HEK293 (cell line): ENCODE measurements around the gene LCNL1.

Experiments used
- CTCF ChIA-PET: fragments of 350-600 bp; formaldehyde crosslinking; extraction: SDS; loops from one replicate; lab custom pipeline; 2021; ENCODE audit warnings: antibody characterized with exemption; lab: Yijun Ruan, JAX
- POLR2A ChIA-PET: fragments of 300-600 bp; formaldehyde crosslinking; extraction: SDS; loops from one replicate; lab custom pipeline; 2020; ENCODE audit warnings: antibody characterized with exemption, inconsistent platforms; lab: Yijun Ruan, JAX
- H3K27ac ChIP-seq: fragments of 200-500 bp; sonication (Bioruptor generic); 2 replicates; pipeline ENCODE4 v1.5.1; 2014; ENCODE audit warnings: low read depth, low read length, control low read depth, inconsistent platforms; ENCODE audit errors: extremely low read depth
- H3K36me3 ChIP-seq, 2 experiments: fragments of 200-500 bp in 1 of 2; sonication (Bioruptor generic) in 1 of 2; 1 replicate in 1 of 2; 2 replicates in 1 of 2; pipeline ENCODE4 v1.5.1; 2014 to 2017; ENCODE audit warnings: inconsistent platforms in 2 of 2, low read length in 2 of 2; ENCODE audit not compliant: control insufficient read depth in 2 of 2, insufficient read depth in 1 of 2
- H3K4me1 ChIP-seq: fragments of 200-500 bp; sonication (Bioruptor generic); 2 replicates; pipeline ENCODE4 v1.5.1; 2014; ENCODE audit warnings: mild to moderate bottlenecking, low read length, inconsistent platforms; ENCODE audit not compliant: control insufficient read depth, insufficient read depth
- H3K4me3 ChIP-seq: 2 replicates; pipeline ENCODE4 v1.5.1; 2011; ENCODE audit warnings: low read depth, mild to moderate bottlenecking, control low read depth, low read length, moderate library complexity
- H3K9me3 ChIP-seq: fragments of 200-500 bp; sonication (Bioruptor generic); 2 replicates; pipeline ENCODE4 v1.5.1; 2014; ENCODE audit warnings: low read depth, low read length, inconsistent platforms; ENCODE audit not compliant: control insufficient read depth, insufficient read depth
- GLIS1 ChIP-seq: fragments of 450-650 bp; formaldehyde crosslinking; IDR thresholded peaks from 2 replicates; pipeline ENCODE4 v1.5.1; 2016; ENCODE audit warnings: missing biosample characterization, missing genetic modification characterization
- GLIS2 ChIP-seq: fragments of 450-650 bp; formaldehyde crosslinking; IDR thresholded peaks from 2 replicates; pipeline ENCODE4 v1.5.1; 2016; ENCODE audit warnings: missing biosample characterization, missing genetic modification characterization
- HOXD13 ChIP-seq: sonication (generic); formaldehyde crosslinking; IDR thresholded peaks from 2 replicates; pipeline ENCODE4 v1.8.0; 2022; ENCODE audit warnings: missing genetic modification reagents, borderline replicate concordance
- PRDM6 ChIP-seq: fragments of 450-650 bp; formaldehyde crosslinking; IDR thresholded peaks from 2 replicates; pipeline ENCODE4 v1.5.1; 2017; ENCODE audit warnings: missing biosample characterization, missing genetic modification characterization
- ZBTB8A ChIP-seq: fragments of 450-650 bp; formaldehyde crosslinking; IDR thresholded peaks from 2 replicates; pipeline ENCODE4 v1.5.1; 2016; ENCODE audit warnings: missing biosample characterization, missing genetic modification characterization
- ZNF132 ChIP-seq: fragments of 450-650 bp; formaldehyde crosslinking; IDR thresholded peaks from 2 replicates; pipeline ENCODE4 v1.5.1; 2017; ENCODE audit warnings: missing biosample characterization, missing genetic modification characterization, borderline replicate concordance
- ZNF248 ChIP-seq: fragments of 450-650 bp; formaldehyde crosslinking; IDR thresholded peaks from 2 replicates; pipeline ENCODE4 v1.5.1; 2017; ENCODE audit warnings: missing biosample characterization, missing genetic modification characterization
- ZNF514 ChIP-seq: fragments of 450-650 bp; formaldehyde crosslinking; IDR thresholded peaks from 2 replicates; pipeline ENCODE4 v1.5.1; 2016; ENCODE audit warnings: missing biosample characterization, missing genetic modification characterization
- ZNF624 ChIP-seq: fragments of 450-650 bp; formaldehyde crosslinking; IDR thresholded peaks from 2 replicates; pipeline ENCODE4 v1.5.1; 2017; ENCODE audit warnings: missing biosample characterization, missing genetic modification characterization
- ZNF664 ChIP-seq: fragments of 450-650 bp; formaldehyde crosslinking; IDR thresholded peaks from 2 replicates; pipeline ENCODE4 v1.5.1; 2016; ENCODE audit warnings: missing biosample characterization, missing genetic modification characterization
- ZNF747 ChIP-seq: fragments of 450-650 bp; formaldehyde crosslinking; IDR thresholded peaks from 2 replicates; pipeline ENCODE4 v1.5.1; 2016; ENCODE audit warnings: missing biosample characterization, missing genetic modification characterization
- ZNF776 ChIP-seq: fragments of 450-650 bp; formaldehyde crosslinking; IDR thresholded peaks from 2 replicates; pipeline ENCODE4 v1.5.0; 2017; ENCODE audit warnings: missing biosample characterization, missing genetic modification characterization, borderline replicate concordance
- ZNF785 ChIP-seq: fragments of 450-650 bp; formaldehyde crosslinking; IDR thresholded peaks from 2 replicates; pipeline ENCODE4 v1.5.1; 2016; ENCODE audit warnings: missing biosample characterization, missing genetic modification characterization
- ZSCAN23 ChIP-seq: fragments of 450-650 bp; formaldehyde crosslinking; IDR thresholded peaks from 2 replicates; pipeline ENCODE4 v1.5.1; 2016; ENCODE audit warnings: missing biosample characterization, missing genetic modification characterization
- ZSCAN30 ChIP-seq: fragments of 450-650 bp; IDR thresholded peaks from 2 replicates; pipeline ENCODE4 v1.5.1; 2018; ENCODE audit warnings: missing biosample characterization, mild to moderate bottlenecking, missing genetic modification characterization, moderate library complexity
- TF ChIP-seq, protein P1 (sequence below): fragments of 450-650 bp; formaldehyde crosslinking; IDR thresholded peaks from 2 replicates; pipeline ENCODE4 v1.5.1; 2016; ENCODE audit warnings: missing biosample characterization, missing genetic modification characterization, borderline replicate concordance
- TF ChIP-seq, protein P2 (sequence below): fragments of 450-650 bp; formaldehyde crosslinking; IDR thresholded peaks from 2 replicates; pipeline ENCODE4 v1.5.1; 2016; ENCODE audit warnings: missing biosample characterization, missing genetic modification characterization
- TF ChIP-seq, protein P3 (sequence below): fragments of 450-650 bp; formaldehyde crosslinking; IDR thresholded peaks from 2 replicates; pipeline ENCODE4 v1.5.1; 2016; ENCODE audit warnings: missing biosample characterization, missing genetic modification characterization
- TF ChIP-seq, protein P4 (sequence below): fragments of 450-650 bp; formaldehyde crosslinking; IDR thresholded peaks from 2 replicates; pipeline ENCODE4 v1.5.1; 2016; ENCODE audit warnings: missing biosample characterization, missing genetic modification characterization

The LCNL1 gene

DNA sequence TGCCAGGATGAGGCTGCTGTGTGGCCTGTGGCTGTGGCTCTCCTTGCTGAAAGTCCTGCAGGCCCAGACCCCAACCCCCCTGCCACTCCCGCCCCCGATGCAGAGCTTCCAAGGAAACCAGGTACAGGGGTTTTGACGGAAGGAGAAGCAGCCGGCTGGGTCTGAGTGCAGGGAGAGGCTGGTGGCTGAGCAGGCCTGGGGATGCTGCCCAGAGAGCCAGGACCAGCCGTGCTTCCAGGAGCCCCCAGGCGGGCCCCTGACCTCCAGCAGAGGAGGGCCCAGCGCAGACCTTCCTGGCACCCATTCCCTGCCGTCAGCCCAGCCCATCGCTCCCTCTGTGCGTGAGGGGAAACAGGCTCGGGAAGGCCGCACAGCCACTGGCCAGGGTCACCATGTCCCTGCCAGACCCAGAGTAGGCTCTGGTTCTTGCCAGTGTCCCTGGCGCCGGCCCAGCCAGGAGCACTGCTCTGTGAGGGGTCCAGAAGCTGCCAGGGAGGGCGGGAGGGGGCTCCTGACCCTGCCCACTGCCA lies 30.4 kb upstream of the LCNL1 start:
- H3K27ac ChIP-seq = no peak overlapping the region
- POLR2A ChIA-PET = interaction anchor here (0.6 kb wide), 1 partner anchor 15 kb away, joined by 4 read pairs; no protein-coding TSS in a partner anchor
- TF ChIP-seq ZNF776 (tag by site-specific recombination) (no peak), ZNF747 (tag by site-specific recombination) (no peak), GLIS1 (peak; percentile 11; the same call in 1 of the 2 replicates), ZBTB8A (tag by site-specific recombination) (no peak), ZNF248 (tag by site-specific recombination) (no peak), GLIS2 (tag by site-specific recombination) (0 out of 2 replicates have a peak, but pooled peaks have one; percentile 11), PRDM6 (tag by site-specific recombination) (no peak), ZNF132 (no peak), ZNF785 (tag by site-specific recombination) (no peak), ZSCAN23 (no peak)
- TF ChIP-seq, protein P1, sequence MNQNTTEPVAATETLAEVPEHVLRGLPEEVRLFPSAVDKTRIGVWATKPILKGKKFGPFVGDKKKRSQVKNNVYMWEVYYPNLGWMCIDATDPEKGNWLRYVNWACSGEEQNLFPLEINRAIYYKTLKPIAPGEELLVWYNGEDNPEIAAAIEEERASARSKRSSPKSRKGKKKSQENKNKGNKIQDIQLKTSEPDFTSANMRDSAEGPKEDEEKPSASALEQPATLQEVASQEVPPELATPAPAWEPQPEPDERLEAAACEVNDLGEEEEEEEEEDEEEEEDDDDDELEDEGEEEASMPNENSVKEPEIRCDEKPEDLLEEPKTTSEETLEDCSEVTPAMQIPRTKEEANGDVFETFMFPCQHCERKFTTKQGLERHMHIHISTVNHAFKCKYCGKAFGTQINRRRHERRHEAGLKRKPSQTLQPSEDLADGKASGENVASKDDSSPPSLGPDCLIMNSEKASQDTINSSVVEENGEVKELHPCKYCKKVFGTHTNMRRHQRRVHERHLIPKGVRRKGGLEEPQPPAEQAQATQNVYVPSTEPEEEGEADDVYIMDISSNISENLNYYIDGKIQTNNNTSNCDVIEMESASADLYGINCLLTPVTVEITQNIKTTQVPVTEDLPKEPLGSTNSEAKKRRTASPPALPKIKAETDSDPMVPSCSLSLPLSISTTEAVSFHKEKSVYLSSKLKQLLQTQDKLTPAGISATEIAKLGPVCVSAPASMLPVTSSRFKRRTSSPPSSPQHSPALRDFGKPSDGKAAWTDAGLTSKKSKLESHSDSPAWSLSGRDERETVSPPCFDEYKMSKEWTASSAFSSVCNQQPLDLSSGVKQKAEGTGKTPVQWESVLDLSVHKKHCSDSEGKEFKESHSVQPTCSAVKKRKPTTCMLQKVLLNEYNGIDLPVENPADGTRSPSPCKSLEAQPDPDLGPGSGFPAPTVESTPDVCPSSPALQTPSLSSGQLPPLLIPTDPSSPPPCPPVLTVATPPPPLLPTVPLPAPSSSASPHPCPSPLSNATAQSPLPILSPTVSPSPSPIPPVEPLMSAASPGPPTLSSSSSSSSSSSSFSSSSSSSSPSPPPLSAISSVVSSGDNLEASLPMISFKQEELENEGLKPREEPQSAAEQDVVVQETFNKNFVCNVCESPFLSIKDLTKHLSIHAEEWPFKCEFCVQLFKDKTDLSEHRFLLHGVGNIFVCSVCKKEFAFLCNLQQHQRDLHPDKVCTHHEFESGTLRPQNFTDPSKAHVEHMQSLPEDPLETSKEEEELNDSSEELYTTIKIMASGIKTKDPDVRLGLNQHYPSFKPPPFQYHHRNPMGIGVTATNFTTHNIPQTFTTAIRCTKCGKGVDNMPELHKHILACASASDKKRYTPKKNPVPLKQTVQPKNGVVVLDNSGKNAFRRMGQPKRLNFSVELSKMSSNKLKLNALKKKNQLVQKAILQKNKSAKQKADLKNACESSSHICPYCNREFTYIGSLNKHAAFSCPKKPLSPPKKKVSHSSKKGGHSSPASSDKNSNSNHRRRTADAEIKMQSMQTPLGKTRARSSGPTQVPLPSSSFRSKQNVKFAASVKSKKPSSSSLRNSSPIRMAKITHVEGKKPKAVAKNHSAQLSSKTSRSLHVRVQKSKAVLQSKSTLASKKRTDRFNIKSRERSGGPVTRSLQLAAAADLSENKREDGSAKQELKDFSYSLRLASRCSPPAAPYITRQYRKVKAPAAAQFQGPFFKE = no peak
- TF ChIP-seq, protein P2, sequence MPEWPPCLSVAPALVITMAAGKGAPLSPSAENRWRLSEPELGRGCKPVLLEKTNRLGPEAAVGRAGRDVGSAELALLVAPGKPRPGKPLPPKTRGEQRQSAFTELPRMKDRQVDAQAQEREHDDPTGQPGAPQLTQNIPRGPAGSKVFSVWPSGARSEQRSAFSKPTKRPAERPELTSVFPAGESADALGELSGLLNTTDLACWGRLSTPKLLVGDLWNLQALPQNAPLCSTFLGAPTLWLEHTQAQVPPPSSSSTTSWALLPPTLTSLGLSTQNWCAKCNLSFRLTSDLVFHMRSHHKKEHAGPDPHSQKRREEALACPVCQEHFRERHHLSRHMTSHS (tag by site-specific recombination) = no peak
- TF ChIP-seq, all 188 proteins: peak for 2
- CTCF ChIA-PET = interaction anchor here (0.6 to 1.6 kb wide), 2 partner anchors 83 to 386 kb away, joined by 3 to 6 read pairs; no protein-coding TSS in a partner anchor
- H3K4me1 ChIP-seq = no peaks in the 10 kb centered on the region; the same call in 1 of the 2 replicates
- H3K36me3 ChIP-seq = no peaks in the 10 kb centered on the region
- no peak overlapping the region for H3K4me3 ChIP-seq
- no peaks in the 10 kb centered on the region for H3K9me3 ChIP-seq

DNA sequence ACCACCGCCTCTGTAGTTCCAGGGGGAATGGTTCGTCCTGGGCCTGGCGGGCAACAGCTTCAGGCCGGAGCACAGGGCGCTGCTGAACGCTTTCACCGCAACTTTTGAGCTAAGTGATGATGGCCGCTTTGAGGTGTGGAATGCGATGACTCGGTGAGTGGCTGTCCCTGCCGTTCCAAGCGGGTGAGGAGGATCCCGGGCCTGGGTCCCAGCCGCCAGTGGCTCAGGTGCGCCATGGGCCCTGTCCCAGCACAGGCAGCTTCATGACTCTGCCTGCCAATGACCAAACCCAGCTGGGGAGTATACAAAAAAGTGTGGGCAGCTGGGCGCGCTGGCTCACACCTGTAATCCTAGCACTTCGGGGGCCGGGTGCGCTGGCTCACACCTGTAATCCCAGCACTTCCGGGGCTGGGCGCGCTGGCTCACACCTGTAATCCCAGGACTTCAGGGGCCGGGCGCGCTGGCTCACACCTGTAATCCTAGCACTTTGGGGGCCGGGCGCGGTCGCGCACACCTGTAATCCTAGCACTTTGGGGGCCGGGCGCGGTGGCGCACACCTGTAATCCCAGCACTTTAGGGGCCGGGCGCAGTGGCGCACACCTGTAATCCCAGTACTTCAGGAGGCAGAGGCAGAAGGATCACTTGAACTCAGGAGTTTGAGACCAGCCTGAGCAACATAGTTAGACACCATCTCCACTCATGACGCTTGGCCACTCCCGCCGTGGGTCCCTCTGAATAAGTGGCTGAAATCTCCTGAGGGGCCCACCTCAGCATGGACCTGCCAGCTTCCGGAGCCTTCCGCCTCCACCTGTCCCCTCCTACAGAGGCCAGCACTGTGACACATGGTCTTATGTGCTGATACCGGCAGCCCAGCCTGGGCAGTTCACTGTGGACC lies 29.7 kb upstream of the LCNL1 start:
- ChIA-PET CTCF (interaction anchor here (1.0 to 1.6 kb wide), 2 partner anchors 39 to 82 kb away, joined by 4 to 6 read pairs; partner anchors contain the start of gene PAXX), POLR2A (interaction anchor here (0.6 kb wide), 1 partner anchor 14 kb away, joined by 4 read pairs; no protein-coding TSS in a partner anchor)
- Histone ChIP-seq H3K9me3 (no peaks in the 10 kb centered on the region), H3K27ac (no peak overlapping the region), H3K36me3 (no peaks in the 10 kb centered on the region), H3K4me3 (no peak overlapping the region), H3K4me1 (no peaks in the 10 kb centered on the region; the same call in 1 of the 2 replicates)
- no peak for TF ChIP-seq HOXD13 (CRISPR knock-in tag)
- TF ChIP-seq, protein P3, sequence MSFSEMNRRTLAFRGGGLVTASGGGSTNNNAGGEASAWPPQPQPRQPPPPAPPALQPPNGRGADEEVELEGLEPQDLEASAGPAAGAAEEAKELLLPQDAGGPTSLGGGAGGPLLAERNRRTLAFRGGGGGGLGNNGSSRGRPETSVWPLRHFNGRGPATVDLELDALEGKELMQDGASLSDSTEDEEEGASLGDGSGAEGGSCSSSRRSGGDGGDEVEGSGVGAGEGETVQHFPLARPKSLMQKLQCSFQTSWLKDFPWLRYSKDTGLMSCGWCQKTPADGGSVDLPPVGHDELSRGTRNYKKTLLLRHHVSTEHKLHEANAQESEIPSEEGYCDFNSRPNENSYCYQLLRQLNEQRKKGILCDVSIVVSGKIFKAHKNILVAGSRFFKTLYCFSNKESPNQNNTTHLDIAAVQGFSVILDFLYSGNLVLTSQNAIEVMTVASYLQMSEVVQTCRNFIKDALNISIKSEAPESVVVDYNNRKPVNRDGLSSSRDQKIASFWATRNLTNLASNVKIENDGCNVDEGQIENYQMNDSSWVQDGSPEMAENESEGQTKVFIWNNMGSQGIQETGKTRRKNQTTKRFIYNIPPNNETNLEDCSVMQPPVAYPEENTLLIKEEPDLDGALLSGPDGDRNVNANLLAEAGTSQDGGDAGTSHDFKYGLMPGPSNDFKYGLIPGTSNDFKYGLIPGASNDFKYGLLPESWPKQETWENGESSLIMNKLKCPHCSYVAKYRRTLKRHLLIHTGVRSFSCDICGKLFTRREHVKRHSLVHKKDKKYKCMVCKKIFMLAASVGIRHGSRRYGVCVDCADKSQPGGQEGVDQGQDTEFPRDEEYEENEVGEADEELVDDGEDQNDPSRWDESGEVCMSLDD (tag by site-specific recombination) = no peak
- TF ChIP-seq ZSCAN30 (tag by site-specific recombination) = no peak
- no peak for TF ChIP-seq ZNF664
- no peak for TF ChIP-seq ZNF514 (tag by site-specific recombination)
- TF ChIP-seq, protein P4, sequence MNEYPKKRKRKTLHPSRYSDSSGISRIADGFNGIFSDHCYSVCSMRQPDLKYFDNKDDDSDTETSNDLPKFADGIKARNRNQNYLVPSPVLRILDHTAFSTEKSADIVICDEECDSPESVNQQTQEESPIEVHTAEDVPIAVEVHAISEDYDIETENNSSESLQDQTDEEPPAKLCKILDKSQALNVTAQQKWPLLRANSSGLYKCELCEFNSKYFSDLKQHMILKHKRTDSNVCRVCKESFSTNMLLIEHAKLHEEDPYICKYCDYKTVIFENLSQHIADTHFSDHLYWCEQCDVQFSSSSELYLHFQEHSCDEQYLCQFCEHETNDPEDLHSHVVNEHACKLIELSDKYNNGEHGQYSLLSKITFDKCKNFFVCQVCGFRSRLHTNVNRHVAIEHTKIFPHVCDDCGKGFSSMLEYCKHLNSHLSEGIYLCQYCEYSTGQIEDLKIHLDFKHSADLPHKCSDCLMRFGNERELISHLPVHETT = no peak
- TF ChIP-seq, protein P2 (tag by site-specific recombination) = no peak
- no peak for TF ChIP-seq ZNF624 (tag by site-specific recombination)
- no peak for TF ChIP-seq GLIS2 (tag by site-specific recombination)
